SK-N-SH treated with all-trans-retinoic acid at 6 μM for 48 hours (cell line): ENCODE measurements around the gene MGAT5B.
A peak's percentile ranks its signal among the peaks of the same experiment; 100 is the strongest.

Experiments used
- ATAC-seq: fragments of 200-7000 bp; cut with Tn5 transposase; 3 replicates; pipeline ENCODE4 v1.9.1; 2020; ENCODE audit warnings: mild to moderate bottlenecking, moderate library complexity
- ARNTL ChIP-seq: fragments of 450-650 bp; formaldehyde crosslinking; IDR thresholded peaks from 2 replicates; pipeline ENCODE4 v1.5.0; 2020; ENCODE audit warnings: low read depth, mild to moderate bottlenecking, moderate library complexity, borderline replicate concordance
- BACH2 ChIP-seq: fragments of 250-450 bp; sonication (Bioruptor Pico); IDR thresholded peaks from 2 replicates; pipeline ENCODE4 v1.9.0; 2021; ENCODE audit warnings: mild to moderate bottlenecking, borderline replicate concordance
- CREB5 ChIP-seq: fragments of 250-450 bp; sonication (Bioruptor Pico); IDR thresholded peaks from 2 replicates; pipeline ENCODE4 v1.5.1; 2020; ENCODE audit warnings: low read depth, mild to moderate bottlenecking, moderate library complexity
- CSDC2 ChIP-seq: fragments of 250-450 bp; sonication (Bioruptor Pico); IDR thresholded peaks from 2 replicates; pipeline ENCODE4 v1.5.0; 2020; ENCODE audit warnings: mild to moderate bottlenecking, moderate library complexity
- CSRNP3 ChIP-seq: fragments of 250-450 bp; sonication (Bioruptor Pico); IDR thresholded peaks from 2 replicates; pipeline ENCODE4 v1.5.1; 2021; ENCODE audit warnings: mild to moderate bottlenecking, moderate library complexity
- ESRRG ChIP-seq: fragments of 250-450 bp; sonication (Bioruptor Pico); IDR thresholded peaks from 2 replicates; pipeline ENCODE4 v1.6.1; 2021; ENCODE audit warnings: mild to moderate bottlenecking
- GLIS3 ChIP-seq: fragments of 250-450 bp; sonication (Bioruptor Pico); IDR thresholded peaks from 2 replicates; pipeline ENCODE4 v1.5.0; 2020; ENCODE audit warnings: mild to moderate bottlenecking, moderate library complexity
- ISL1 ChIP-seq: fragments of 250-450 bp; sonication (Bioruptor Pico); IDR thresholded peaks from 2 replicates; pipeline ENCODE4 v2.1.2; 2022; ENCODE audit warnings: mild to moderate bottlenecking, moderate library complexity
- OSR1 ChIP-seq: fragments of 250-450 bp; sonication (Bioruptor Pico); IDR thresholded peaks from 2 replicates; pipeline ENCODE4 v1.8.0; 2022; ENCODE audit warnings: moderate library complexity, mild to moderate bottlenecking, inconsistent platforms
- PPARA ChIP-seq: fragments of 250-450 bp; sonication (Bioruptor Pico); IDR thresholded peaks from 2 replicates; pipeline ENCODE4 v1.5.0; 2020; ENCODE audit warnings: mild to moderate bottlenecking, borderline replicate concordance
- RARB ChIP-seq: fragments of 250-450 bp; sonication (Bioruptor Pico); IDR thresholded peaks from 2 replicates; pipeline ENCODE4 v1.8.0; 2021; ENCODE audit warnings: mild to moderate bottlenecking, moderate library complexity
- SNAI2 ChIP-seq: fragments of 250-450 bp; sonication (Bioruptor Pico); IDR thresholded peaks from 2 replicates; pipeline ENCODE4 v1.5.0; 2020; ENCODE audit warnings: mild to moderate bottlenecking, moderate library complexity
- TCF4 ChIP-seq: fragments of 250-450 bp; sonication (Bioruptor Pico); IDR thresholded peaks from 2 replicates; pipeline ENCODE4 v1.8.0; 2021; ENCODE audit warnings: mild to moderate bottlenecking, moderate library complexity, borderline replicate concordance
- TOX ChIP-seq: fragments of 250-450 bp; sonication (Bioruptor Pico); IDR thresholded peaks from 2 replicates; pipeline ENCODE4 v1.8.0; 2021; ENCODE audit warnings: mild to moderate bottlenecking, moderate library complexity, borderline replicate concordance
- ZC3H10 ChIP-seq: fragments of 250-450 bp; sonication (Bioruptor Pico); IDR thresholded peaks from 2 replicates; pipeline ENCODE4 v1.5.1; 2021; ENCODE audit warnings: mild to moderate bottlenecking, moderate library complexity
- ZFP3 ChIP-seq: fragments of 250-450 bp; sonication (Bioruptor Pico); IDR thresholded peaks from 2 replicates; pipeline ENCODE4 v1.5.0; 2020; ENCODE audit warnings: mild to moderate bottlenecking, moderate library complexity
- ZFP30 ChIP-seq: fragments of 450-650 bp; formaldehyde crosslinking; IDR thresholded peaks from 2 replicates; pipeline ENCODE4 v1.5.0; 2022; ENCODE audit warnings: mild to moderate bottlenecking, moderate library complexity
- ZNF565 ChIP-seq: fragments of 450-650 bp; formaldehyde crosslinking; conservative IDR thresholded peaks from 2 replicates; pipeline ENCODE4 v1.5.0; 2020; ENCODE audit warnings: low read depth, mild to moderate bottlenecking, moderate library complexity
- TF ChIP-seq, protein P1 (sequence below): fragments of 250-450 bp; sonication (Bioruptor Pico); IDR thresholded peaks from 2 replicates; pipeline ENCODE4 v1.5.0; 2020; ENCODE audit warnings: mild to moderate bottlenecking, moderate library complexity
- TF ChIP-seq, protein P2 (sequence below): fragments of 250-450 bp; sonication (Bioruptor Pico); IDR thresholded peaks from 2 replicates; pipeline ENCODE4 v1.8.0; 2021; ENCODE audit warnings: low read depth, mild to moderate bottlenecking, moderate library complexity, borderline replicate concordance

The MGAT5B gene

DNA sequence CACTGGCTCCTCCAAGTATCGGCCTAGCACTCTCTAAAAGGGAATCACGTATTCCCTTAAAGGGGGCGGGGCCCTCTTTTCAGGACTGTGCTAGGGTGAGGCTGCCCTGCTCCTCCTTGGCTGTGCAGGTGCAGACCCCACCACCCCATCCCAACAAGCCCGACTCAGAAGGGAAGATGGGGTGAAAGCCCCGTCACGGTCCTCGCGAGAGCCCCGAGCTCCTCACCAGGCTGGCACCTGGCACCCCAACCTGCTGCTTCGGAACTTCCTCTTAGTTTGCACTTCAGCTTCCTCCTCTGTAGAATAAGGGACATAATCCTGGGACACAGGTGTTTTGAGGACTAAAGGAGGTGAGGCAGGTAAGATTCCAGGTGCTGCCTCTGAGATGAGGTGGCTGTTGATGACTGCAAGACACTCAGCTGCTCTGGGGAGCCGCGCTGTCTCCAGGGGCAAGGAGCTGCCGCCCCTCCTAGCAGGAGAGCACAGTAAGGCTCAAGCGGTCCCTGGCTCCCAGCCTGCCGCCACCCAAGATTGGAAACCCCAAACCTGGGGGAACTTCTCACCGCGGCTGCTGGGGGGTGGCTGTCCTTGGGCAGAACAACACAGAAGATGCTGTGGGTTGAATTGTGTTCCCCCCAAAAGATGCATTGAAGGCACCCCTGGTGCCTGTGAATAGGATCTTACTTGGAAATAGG is 88.8 kb downstream of the MGAT5B start (continued):
- no peak for TF ChIP-seq CREB5 (CRISPR knock-in tag)
- no peak for TF ChIP-seq CSDC2
- no peak for TF ChIP-seq PPARA (CRISPR knock-in tag)
- TF ChIP-seq GLIS3 (CRISPR knock-in tag) = no peak
- TF ChIP-seq OSR1 = no peak

- no peak for TF ChIP-seq TCF4 (CRISPR knock-in tag)
- no peak for TF ChIP-seq ZNF565 (CRISPR knock-in tag)
- TF ChIP-seq OSR1 = no peak
- TF ChIP-seq ZFP3 (CRISPR knock-in tag) = no peak
- no peak for TF ChIP-seq ZC3H10
- no peak for TF ChIP-seq RARB
- TF ChIP-seq CREB5 (CRISPR knock-in tag) = no peak
- no peak for TF ChIP-seq SNAI2 (CRISPR knock-in tag)
- TF ChIP-seq BACH2 (CRISPR knock-in tag) = no peak
- TF ChIP-seq, all 23 proteins: peak for 0
- peak; percentile 58 for ATAC-seq
Observed at GRCh38 chr17:76957678-76958464, 89.7 kb downstream of the MGAT5B start.

DNA sequence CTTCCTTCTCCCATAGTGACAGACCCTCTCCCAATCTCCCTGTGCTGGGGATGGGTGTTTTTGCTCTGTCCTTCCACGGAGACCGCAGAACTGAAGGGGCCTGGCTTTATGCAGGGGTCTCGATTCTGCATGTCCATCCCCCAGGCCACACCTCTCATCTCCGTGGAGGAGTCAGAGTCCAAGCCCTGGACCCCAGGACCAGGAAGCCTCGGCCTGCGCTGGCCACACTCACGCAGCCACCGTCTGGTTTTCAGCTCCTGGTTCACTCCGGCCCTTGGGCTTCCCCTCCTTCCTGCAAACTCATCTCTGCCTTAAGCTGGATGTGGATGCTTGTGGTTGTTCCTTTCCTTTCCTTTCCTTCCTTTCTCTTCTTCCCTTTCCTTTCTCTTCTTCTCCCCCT is 90.8 kb downstream of the MGAT5B start:
- ATAC-seq = no peak

More for the DNA sequence above, 90.8 kb downstream of the MGAT5B start:
- no peak for TF ChIP-seq TCF4 (CRISPR knock-in tag)
- TF ChIP-seq ZNF565 (CRISPR knock-in tag) = no peak
- no peak for TF ChIP-seq GLIS3 (CRISPR knock-in tag)
- no peak for TF ChIP-seq CSRNP3 (CRISPR knock-in tag)
- TF ChIP-seq ARNTL (CRISPR knock-in tag) = no peak
- TF ChIP-seq TOX (CRISPR knock-in tag) = no peak
- TF ChIP-seq, protein P1, sequence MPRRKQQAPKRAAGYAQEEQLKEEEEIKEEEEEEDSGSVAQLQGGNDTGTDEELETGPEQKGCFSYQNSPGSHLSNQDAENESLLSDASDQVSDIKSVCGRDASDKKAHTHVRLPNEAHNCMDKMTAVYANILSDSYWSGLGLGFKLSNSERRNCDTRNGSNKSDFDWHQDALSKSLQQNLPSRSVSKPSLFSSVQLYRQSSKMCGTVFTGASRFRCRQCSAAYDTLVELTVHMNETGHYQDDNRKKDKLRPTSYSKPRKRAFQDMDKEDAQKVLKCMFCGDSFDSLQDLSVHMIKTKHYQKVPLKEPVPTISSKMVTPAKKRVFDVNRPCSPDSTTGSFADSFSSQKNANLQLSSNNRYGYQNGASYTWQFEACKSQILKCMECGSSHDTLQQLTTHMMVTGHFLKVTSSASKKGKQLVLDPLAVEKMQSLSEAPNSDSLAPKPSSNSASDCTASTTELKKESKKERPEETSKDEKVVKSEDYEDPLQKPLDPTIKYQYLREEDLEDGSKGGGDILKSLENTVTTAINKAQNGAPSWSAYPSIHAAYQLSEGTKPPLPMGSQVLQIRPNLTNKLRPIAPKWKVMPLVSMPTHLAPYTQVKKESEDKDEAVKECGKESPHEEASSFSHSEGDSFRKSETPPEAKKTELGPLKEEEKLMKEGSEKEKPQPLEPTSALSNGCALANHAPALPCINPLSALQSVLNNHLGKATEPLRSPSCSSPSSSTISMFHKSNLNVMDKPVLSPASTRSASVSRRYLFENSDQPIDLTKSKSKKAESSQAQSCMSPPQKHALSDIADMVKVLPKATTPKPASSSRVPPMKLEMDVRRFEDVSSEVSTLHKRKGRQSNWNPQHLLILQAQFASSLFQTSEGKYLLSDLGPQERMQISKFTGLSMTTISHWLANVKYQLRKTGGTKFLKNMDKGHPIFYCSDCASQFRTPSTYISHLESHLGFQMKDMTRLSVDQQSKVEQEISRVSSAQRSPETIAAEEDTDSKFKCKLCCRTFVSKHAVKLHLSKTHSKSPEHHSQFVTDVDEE (CRISPR knock-in tag) = no peak
- TF ChIP-seq, protein P2, sequence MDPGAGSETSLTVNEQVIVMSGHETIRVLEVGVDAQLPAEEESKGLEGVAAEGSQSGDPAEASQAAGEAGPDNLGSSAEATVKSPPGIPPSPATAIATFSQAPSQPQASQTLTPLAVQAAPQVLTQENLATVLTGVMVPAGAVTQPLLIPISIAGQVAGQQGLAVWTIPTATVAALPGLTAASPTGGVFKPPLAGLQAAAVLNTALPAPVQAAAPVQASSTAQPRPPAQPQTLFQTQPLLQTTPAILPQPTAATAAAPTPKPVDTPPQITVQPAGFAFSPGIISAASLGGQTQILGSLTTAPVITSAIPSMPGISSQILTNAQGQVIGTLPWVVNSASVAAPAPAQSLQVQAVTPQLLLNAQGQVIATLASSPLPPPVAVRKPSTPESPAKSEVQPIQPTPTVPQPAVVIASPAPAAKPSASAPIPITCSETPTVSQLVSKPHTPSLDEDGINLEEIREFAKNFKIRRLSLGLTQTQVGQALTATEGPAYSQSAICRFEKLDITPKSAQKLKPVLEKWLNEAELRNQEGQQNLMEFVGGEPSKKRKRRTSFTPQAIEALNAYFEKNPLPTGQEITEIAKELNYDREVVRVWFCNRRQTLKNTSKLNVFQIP = no peak
- TF ChIP-seq ESRRG = no peak
- TF ChIP-seq CSDC2 = no peak
- TF ChIP-seq OSR1 = no peak
- no peak for TF ChIP-seq CREB5 (CRISPR knock-in tag)
- no peak for TF ChIP-seq ZFP3 (CRISPR knock-in tag)
- TF ChIP-seq ISL1 (CRISPR knock-in tag) = no peak
- TF ChIP-seq ZFP30 (CRISPR knock-in tag) = no peak
- TF ChIP-seq BACH2 (CRISPR knock-in tag) = no peak
- TF ChIP-seq ZC3H10 = no peak
